GM12891 (cell line): Measurements from ENCODE around the gene MIEN1.

Experiments used
- DNase-seq: peaks from one replicate; pipeline ENCODE4 v3.0.0; 2011; ENCODE audit warnings: low spot score; ENCODE audit not compliant: insufficient read length
- FAIRE-seq: peaks from 2 replicates; lab custom pipeline; 2011; peaks lifted over from hg19 to GRCh38; lab: Jason Lieb, UNC
- PAX5 ChIP-seq: IDR thresholded peaks from 2 replicates; pipeline ENCODE4 v1.6.1; 2011; ENCODE audit warnings: low read length, moderate library complexity, mild to moderate bottlenecking; ENCODE audit not compliant: insufficient read depth, severe bottlenecking
- POLR2A ChIP-seq: IDR thresholded peaks from 2 replicates; pipeline ENCODE4 v1.6.1; 2011; ENCODE audit warnings: low read depth, low read length, control low read depth
- POLR2AphosphoS5 ChIP-seq: IDR thresholded peaks from 2 replicates; pipeline ENCODE4 v1.6.1; 2011; ENCODE audit warnings: low read depth, low read length, control low read depth
- POU2F2 ChIP-seq: IDR thresholded peaks from 2 replicates; pipeline ENCODE4 v1.6.1; 2011; ENCODE audit warnings: low read depth, mild to moderate bottlenecking, control low read depth, low read length, moderate library complexity
- SPI1 ChIP-seq: IDR thresholded peaks from 2 replicates; pipeline ENCODE4 v1.6.1; 2011; ENCODE audit warnings: low read depth, low read length, control low read depth
- TAF1 ChIP-seq: IDR thresholded peaks from 2 replicates; pipeline ENCODE4 v1.6.1; 2011; ENCODE audit warnings: low read depth, low read length, control low read depth

The MIEN1 gene

DNA sequence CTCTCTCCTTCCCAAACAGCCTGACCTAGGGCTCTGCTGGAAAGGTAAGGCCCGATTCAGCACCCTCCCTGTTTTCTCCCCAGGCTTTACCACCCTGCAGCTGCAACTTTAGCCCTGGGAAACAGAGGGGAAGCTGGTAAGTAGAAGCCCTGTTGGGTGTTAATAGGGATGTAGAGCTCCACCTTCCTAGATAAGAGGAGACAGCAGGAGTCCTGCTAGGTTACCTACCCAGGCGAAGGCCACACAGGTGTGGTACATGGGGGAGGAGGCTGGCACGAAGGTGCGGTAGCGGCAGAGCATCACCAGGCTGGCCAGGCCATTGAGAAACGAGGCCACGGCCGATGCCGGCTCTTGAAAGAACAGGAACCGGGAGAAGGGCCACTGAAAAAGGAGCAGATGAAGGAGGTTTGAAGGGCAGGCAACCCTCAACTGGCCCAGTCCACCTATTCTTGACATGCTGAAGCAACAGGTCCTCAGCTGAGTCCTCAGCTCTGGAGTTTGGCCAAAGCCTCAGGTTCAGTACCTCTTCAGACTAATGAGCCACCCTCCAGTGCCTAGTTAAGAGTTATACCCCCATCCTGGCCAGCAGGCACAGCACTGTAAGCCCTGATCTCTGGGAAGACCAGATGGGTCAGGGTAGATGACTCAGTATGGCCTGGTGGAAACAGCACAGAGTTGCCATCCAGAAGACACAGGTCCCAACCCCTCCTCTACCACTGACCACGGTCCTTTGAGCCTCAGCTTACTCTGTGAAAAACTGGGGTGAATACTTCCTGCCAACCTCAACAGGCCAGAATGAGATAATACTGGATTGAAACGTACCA lies 45.8 kb downstream of the MIEN1 start:
- FAIRE-seq: no peak
- TF ChIP-seq POLR2A (no peak), POLR2AphosphoS5 (no peak), TAF1 (no peak), PAX5 (no peak), SPI1 (no peak), POU2F2 (no peak)
- DNase-seq: no peak

- no peak for FAIRE-seq
- TF ChIP-seq TAF1 (no peak), POLR2A (no peak), POLR2AphosphoS5 (no peak), SPI1 (no peak), PAX5 (no peak), POU2F2 (no peak)
- no peak for DNase-seq
These were observed 46.9 kb downstream of the MIEN1 start for GRCh38 chr17:39683295-39683939.

- TF ChIP-seq SPI1 (no peak), POLR2AphosphoS5 (no peak), POU2F2 (no peak), TAF1 (no peak), POLR2A (no peak), PAX5 (no peak)
- FAIRE-seq: peak; percentile 88
- DNase-seq: no peak
These were observed 50.7 kb downstream of the MIEN1 start for GRCh38 chr17:39679521-39680192.
